Endothelial cell of umbilical vein (primary cell): ENCODE results near the gene CCDC69.

Experiments
- EZH2 ChIP-seq: IDR thresholded peaks from 2 replicates; pipeline ENCODE4 v1.6.1; 2012; ENCODE audit warnings: borderline replicate concordance, low read depth, mild to moderate bottlenecking, moderate library complexity, low read length, inconsistent platforms; ENCODE audit not compliant: severe bottlenecking
- FOS ChIP-seq: IDR thresholded peaks from 2 replicates; pipeline ENCODE4 v1.6.1; 2011; ENCODE audit warnings: mild to moderate bottlenecking, low read length, moderate library complexity, borderline replicate concordance; ENCODE audit not compliant: insufficient read depth
- MAX ChIP-seq: IDR thresholded peaks from 2 replicates; pipeline ENCODE4 v1.6.1; 2011; ENCODE audit not compliant: insufficient read depth, insufficient read length
- MYC ChIP-seq: IDR thresholded peaks from one replicate; pipeline ENCODE4 v1.6.1; 2011; ENCODE audit warnings: mild to moderate bottlenecking, low read depth, low read length
- POLR2A ChIP-seq: IDR thresholded peaks from 2 replicates; pipeline ENCODE4 v1.6.1; 2012; ENCODE audit warnings: low read depth, mild to moderate bottlenecking, control low read depth, low read length
- POLR2AphosphoS5 ChIP-seq: IDR thresholded peaks from 2 replicates; pipeline ENCODE4 v1.6.1; 2012; ENCODE audit warnings: low read depth, mild to moderate bottlenecking, control low read depth, low read length, moderate library complexity; ENCODE audit not compliant: insufficient read depth
- TF ChIP-seq, protein P1 (sequence below), 2 donors: IDR thresholded peaks; 1 replicate in 1 of 2; 2 replicates in 1 of 2; pipeline ENCODE4 v1.5.1; 2011; ENCODE audit warnings: low read length in 2 of 2, mild to moderate bottlenecking in 2 of 2, moderate library complexity in 2 of 2, control low read depth in 1 of 2, inconsistent platforms in 1 of 2, low read depth in 1 of 2; ENCODE audit not compliant: insufficient read depth in 1 of 2; ENCODE audit errors: extremely low read depth in 1 of 2

DNA sequence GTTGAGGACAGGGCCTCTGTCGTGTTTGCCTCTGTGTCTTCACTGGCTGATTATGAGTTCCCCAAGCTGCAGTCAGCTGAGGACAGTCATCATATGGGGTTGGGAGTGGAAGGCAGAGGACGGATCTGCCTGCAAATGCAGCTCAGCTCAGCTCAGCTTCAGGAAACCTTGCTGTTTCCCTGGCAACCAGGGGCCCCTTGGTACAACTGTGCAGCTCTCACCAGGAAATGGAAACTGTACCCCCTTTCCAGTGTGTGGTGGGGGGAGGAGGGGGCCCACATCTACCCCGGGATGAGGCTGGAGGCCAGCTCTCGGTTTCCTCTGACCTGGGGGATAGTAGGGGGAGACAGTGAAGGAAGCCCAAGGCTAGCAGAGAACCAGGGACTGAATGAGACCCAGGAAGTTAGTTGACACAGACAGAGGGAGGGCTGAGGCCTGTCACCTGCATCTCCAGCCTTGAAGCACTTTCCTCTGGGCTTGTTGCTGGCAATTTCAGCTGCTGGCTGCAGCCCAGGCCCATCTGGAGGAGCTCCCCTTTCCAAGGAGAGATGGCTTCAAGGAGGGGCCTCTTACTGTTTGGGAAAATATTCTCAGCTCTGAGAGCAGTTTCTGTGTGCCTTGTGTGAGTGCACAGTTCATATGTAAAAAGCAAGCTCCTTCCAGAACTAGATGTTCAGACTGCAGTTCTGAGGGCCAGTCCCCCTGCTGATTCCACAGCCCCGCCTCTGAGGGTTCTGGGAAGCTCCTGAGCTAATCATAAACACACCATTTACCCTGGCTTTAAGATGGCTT is 73.2 kb downstream of the CCDC69 start:
- TF ChIP-seq POLR2A (no peak), MYC (no peak), POLR2AphosphoS5 (no peak), EZH2 (no peak), MAX (no peak), FOS (no peak)
- TF ChIP-seq, protein P1, sequence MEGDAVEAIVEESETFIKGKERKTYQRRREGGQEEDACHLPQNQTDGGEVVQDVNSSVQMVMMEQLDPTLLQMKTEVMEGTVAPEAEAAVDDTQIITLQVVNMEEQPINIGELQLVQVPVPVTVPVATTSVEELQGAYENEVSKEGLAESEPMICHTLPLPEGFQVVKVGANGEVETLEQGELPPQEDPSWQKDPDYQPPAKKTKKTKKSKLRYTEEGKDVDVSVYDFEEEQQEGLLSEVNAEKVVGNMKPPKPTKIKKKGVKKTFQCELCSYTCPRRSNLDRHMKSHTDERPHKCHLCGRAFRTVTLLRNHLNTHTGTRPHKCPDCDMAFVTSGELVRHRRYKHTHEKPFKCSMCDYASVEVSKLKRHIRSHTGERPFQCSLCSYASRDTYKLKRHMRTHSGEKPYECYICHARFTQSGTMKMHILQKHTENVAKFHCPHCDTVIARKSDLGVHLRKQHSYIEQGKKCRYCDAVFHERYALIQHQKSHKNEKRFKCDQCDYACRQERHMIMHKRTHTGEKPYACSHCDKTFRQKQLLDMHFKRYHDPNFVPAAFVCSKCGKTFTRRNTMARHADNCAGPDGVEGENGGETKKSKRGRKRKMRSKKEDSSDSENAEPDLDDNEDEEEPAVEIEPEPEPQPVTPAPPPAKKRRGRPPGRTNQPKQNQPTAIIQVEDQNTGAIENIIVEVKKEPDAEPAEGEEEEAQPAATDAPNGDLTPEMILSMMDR (IDR thresholded peaks at IDR 0.05; ENCODE audit: extremely low read depth in 1 of 2, insufficient read depth in 1 of 2, low read depth in 1 of 2, low read length in 2 of 2) = no peak
